ENCODE measurements around the gene KCNMA1. TPM values are rescaled to one million over a fixed set of nuclear protein-coding genes. Genes with fewer than 3 reads are reported as not detected.

The KCNMA1 gene
- total RNA-seq, 4 donors from 2014 or later, result 66.8 to 96.5 (median 78.9) TPM

GRCh38 chr10:77084431-77085144, 553.0 kb downstream of the KCNMA1 start:
- peak overlapping the region in 1 of 4 donors; percentile 41 for H3K27ac ChIP-seq
- no peak for TF ChIP-seq CTCF (IDR thresholded peaks at IDR 0.05 in 4 of 5, conservative IDR thresholded peaks at IDR 0.05 in 1 of 5)
- TF ChIP-seq POLR2A (IDR thresholded peaks at IDR 0.05), result no peak
- peak in 1 of 2 donors; percentile 43 for ATAC-seq

GRCh38 chr10:77082601-77083252, 554.9 kb downstream of the KCNMA1 start:
- Histone ChIP-seq H3K36me3 (peaks cover 0 to 15% of the 10 kb centered on the region in 2 donors), H3K4me1 (peaks cover 0 to 7% of the 10 kb centered on the region in 2 donors), H3K9me3 (no peaks in the 10 kb centered on the region), H3K4me3 (no peak overlapping the region), H3K27me3 (no peaks in the 10 kb centered on the region), H3K27ac (no peak overlapping the region)
- in situ Hi-C loops (cut with MboI; ENCODE audit: low sequenced_read_pairs in 4 of 4), result no loop called here
- TF ChIP-seq CTCF (IDR thresholded peaks at IDR 0.05 in 4 of 5, conservative IDR thresholded peaks at IDR 0.05 in 1 of 5) (no peak), POLR2A (IDR thresholded peaks at IDR 0.05) (no peak)
- DNase-seq, result no peak
- intact Hi-C loops (cut with DNase I; ENCODE audit: low total_unique reads), result no loop called here
- no peak for ATAC-seq

More at GRCh38 chr10:77084431-77085144, 553.0 kb downstream of the KCNMA1 start:
- Histone ChIP-seq H3K36me3 (peaks cover 0 to 10% of the 10 kb centered on the region in 2 donors), H3K4me1 (peaks cover 0 to 7% of the 10 kb centered on the region in 2 donors), H3K27me3 (no peaks in the 10 kb centered on the region), H3K9me3 (no peaks in the 10 kb centered on the region), H3K4me3 (no peak overlapping the region)
- in situ Hi-C loops (cut with MboI; ENCODE audit: low sequenced_read_pairs in 4 of 4), result no loop called here
- DNase-seq, result peak in 1 of 2 donors; percentile 20
- intact Hi-C loops (cut with DNase I; ENCODE audit: low total_unique reads), result no loop called here

GRCh38 chr10:77081481-77081891, 556.1 kb downstream of the KCNMA1 start:
- TF ChIP-seq CTCF (IDR thresholded peaks at IDR 0.05 in 4 of 5, conservative IDR thresholded peaks at IDR 0.05 in 1 of 5) (no peak), POLR2A (IDR thresholded peaks at IDR 0.05) (no peak)
- Histone ChIP-seq H3K9me3 (no peaks in the 10 kb centered on the region), H3K36me3 (peaks cover 0 to 14% of the 10 kb centered on the region in 2 donors), H3K4me1 (peaks cover 0 to 7% of the 10 kb centered on the region in 2 donors), H3K27me3 (no peaks in the 10 kb centered on the region), H3K4me3 (no peak overlapping the region), H3K27ac (no peak overlapping the region)
- intact Hi-C loops (cut with DNase I; ENCODE audit: low total_unique reads) (no loop called here), in situ Hi-C loops (cut with MboI; ENCODE audit: low sequenced_read_pairs in 4 of 4) (no loop called here)
- ATAC-seq (no peak), DNase-seq (no peak)

- intact Hi-C loops (cut with DNase I; ENCODE audit: low total_unique reads), result no loop called here
- Histone ChIP-seq H3K4me3 (no peak overlapping the region), H3K27ac (no peak overlapping the region), H3K4me1 (peaks cover 0 to 7% of the 10 kb centered on the region in 2 donors), H3K27me3 (no peaks in the 10 kb centered on the region), H3K36me3 (peaks cover 0 to 9% of the 10 kb centered on the region in 2 donors), H3K9me3 (no peaks in the 10 kb centered on the region)
- no peak for DNase-seq
- TF ChIP-seq POLR2A (IDR thresholded peaks at IDR 0.05) (no peak), CTCF (IDR thresholded peaks at IDR 0.05 in 4 of 5, conservative IDR thresholded peaks at IDR 0.05 in 1 of 5) (no peak)
- in situ Hi-C loops (cut with MboI; ENCODE audit: low sequenced_read_pairs in 4 of 4), result no loop called here
- no peak for ATAC-seq
Observed at GRCh38 chr10:77080361-77081027, 557.1 kb downstream of the KCNMA1 start.
